GM21367 (cell line): ENCODE data around the gene SIRPD.
"Not testable (repeated sequence)": the region's sequence is repeated elsewhere in the genome, so short reads cannot be mapped to it uniquely, and the experiment has no call there.

ENCODE experiments used
- ATAC-seq: cut with Tn5 transposase; IDR thresholded peaks from one replicate; pipeline ENCODE4 v1.9.1; 2021; ENCODE audit not compliant: unreplicated experiment

Gene SIRPD

GRCh38 chr20:1557605-1558004 is at the start of gene SIRPD:
Gene SIRPD (minus strand): TSS chr20:1557705. CDS start chr20:1557653, 52 bp downstream.
- no peak for ATAC-seq

- ATAC-seq = no peak
These were observed 43.2 kb upstream of the SIRPD start for GRCh38 chr20:1600736-1601135.

GRCh38 chr20:1595333-1595732 is 37.8 kb upstream of the SIRPD start:
- ATAC-seq = no peak

- no peak for ATAC-seq
These were observed 31.3 kb upstream of the SIRPD start for GRCh38 chr20:1588533-1589460.

GRCh38 chr20:1587781-1588532 is 30.5 kb upstream of the SIRPD start:
- ATAC-seq = no peak

GRCh38 chr20:1579488-1579887 is 22.0 kb upstream of the SIRPD start:
- no peak for ATAC-seq

GRCh38 chr20:1577906-1578305 is 20.4 kb upstream of the SIRPD start:
- no peak for ATAC-seq

- ATAC-seq = not testable (repeated sequence)
These were observed 19.8 kb upstream of the SIRPD start for GRCh38 chr20:1577313-1577712.

- no peak for ATAC-seq
These were observed 19.1 kb upstream of the SIRPD start for GRCh38 chr20:1576641-1577040.

- not testable (repeated sequence) for ATAC-seq
These were observed 18.5 kb upstream of the SIRPD start for GRCh38 chr20:1576003-1576402.

GRCh38 chr20:1571583-1571982 is 14.1 kb upstream of the SIRPD start:
- not testable (repeated sequence) for ATAC-seq

GRCh38 chr20:1569415-1569881 is 11.9 kb upstream of the SIRPD start:
- ATAC-seq = no peak

GRCh38 chr20:1568163-1568490 is 10.6 kb upstream of the SIRPD start:
- no peak for ATAC-seq

GRCh38 chr20:1567392-1568162 is 10.1 kb upstream of the SIRPD start:
- ATAC-seq = no peak

GRCh38 chr20:1566701-1567100 is 9.2 kb upstream of the SIRPD start:
- ATAC-seq = no peak

- no peak for ATAC-seq
These were observed 8.0 kb upstream of the SIRPD start for GRCh38 chr20:1565461-1565860.

- ATAC-seq = no peak
These were observed 6.1 kb upstream of the SIRPD start for GRCh38 chr20:1563598-1563997.

GRCh38 chr20:1562622-1563021 is 5.1 kb upstream of the SIRPD start:
- no peak for ATAC-seq

- no peak for ATAC-seq
These were observed 3.8 kb upstream of the SIRPD start for GRCh38 chr20:1561350-1561749.

GRCh38 chr20:1555952-1556351 is 1.6 kb downstream of the SIRPD start:
- ATAC-seq = no peak

GRCh38 chr20:1539816-1540419 is 17.6 kb downstream of the SIRPD start:
- no peak for ATAC-seq
